Neural cell (in vitro differentiated cells): ENCODE results near the gene BPTF. TPM values are rescaled to one million over a fixed set of nuclear protein-coding genes. Genes with fewer than 3 reads are reported as not detected.

ENCODE experiments used
- H2AFZ ChIP-seq: fragments of 200-600, 300-800 bp; sonication (generic), shearing (Covaris generic); 2 replicates; pipeline ENCODE4 v1.6.0; 2014; ENCODE audit warnings: low read depth, mild to moderate bottlenecking, antibody characterized with exemption, low read length, moderate library complexity
- H3F3A ChIP-seq: fragments of 200-600 bp; shearing (Covaris generic); 2 replicates; pipeline ENCODE4 v1.6.1; 2016; ENCODE audit warnings: mild to moderate bottlenecking, moderate library complexity, mixed read lengths, antibody characterized with exemption, low read length; ENCODE audit not compliant: insufficient read depth, poor library complexity, severe bottlenecking
- H3K27ac ChIP-seq: fragments of 200-600, 300-800 bp; sonication (generic), shearing (Covaris generic); 2 replicates; pipeline ENCODE4 v1.5.1; 2014; ENCODE audit warnings: mild to moderate bottlenecking, low read length, moderate library complexity
- H3K27me3 ChIP-seq: fragments of 300-800, 200-600 bp; sonication (generic), shearing (Covaris generic); 2 replicates; pipeline ENCODE4 v1.6.0; 2014; ENCODE audit warnings: mild to moderate bottlenecking, low read depth, low read length, moderate library complexity; ENCODE audit not compliant: insufficient read depth
- H3K36me3 ChIP-seq: fragments of 300-800, 200-600 bp; sonication (generic), shearing (Covaris generic); 2 replicates; pipeline ENCODE4 v1.5.1; 2014; ENCODE audit warnings: mild to moderate bottlenecking, antibody characterized with exemption, low read length, moderate library complexity; ENCODE audit not compliant: insufficient read depth
- H3K4me2 ChIP-seq: fragments of 300-800, 200-600 bp; sonication (generic), shearing (Covaris generic); 2 replicates; pipeline ENCODE4 v1.6.0; 2014; ENCODE audit warnings: mild to moderate bottlenecking, low read length
- H3K4me3 ChIP-seq: fragments of 300-800, 200-600 bp; sonication (generic), shearing (Covaris generic); 2 replicates; pipeline ENCODE4 v1.5.1; 2014; ENCODE audit warnings: mild to moderate bottlenecking, low read length, moderate library complexity
- H3K79me2 ChIP-seq: fragments of 200-600 bp; shearing (Covaris generic); replicated peaks from 2 replicates; pipeline ENCODE4 v1.6.0; 2014; ENCODE audit warnings: mild to moderate bottlenecking, low read length, moderate library complexity; ENCODE audit not compliant: insufficient read depth
- H3K9ac ChIP-seq: fragments of 300-800, 200-600 bp; sonication (generic), shearing (Covaris generic); 2 replicates; pipeline ENCODE4 v1.6.1; 2016; ENCODE audit warnings: mild to moderate bottlenecking, low read length, mixed read lengths
- H3K9me2 ChIP-seq: fragments of 200-600 bp; shearing (Covaris generic); 2 replicates; pipeline ENCODE4 v1.6.1; 2016; ENCODE audit warnings: mild to moderate bottlenecking, low read length, mixed read lengths; ENCODE audit not compliant: insufficient read depth
- H3K9me3 ChIP-seq: fragments of 200-600, 300-800 bp; sonication (generic), shearing (Covaris generic); 2 replicates; pipeline ENCODE4 v1.6.1; 2016; ENCODE audit warnings: mild to moderate bottlenecking, mixed run types, low read length, moderate library complexity, mixed read lengths
- H4K20me1 ChIP-seq: fragments of 200-600 bp; shearing (Covaris generic); 2 replicates; pipeline ENCODE4 v1.6.1; 2016; ENCODE audit warnings: mild to moderate bottlenecking, mixed run types; ENCODE audit not compliant: insufficient read depth
- CTCF ChIP-seq: fragments of 450-650 bp; IDR thresholded peaks from 2 replicates; pipeline ENCODE4 v1.5.1; 2014; ENCODE audit warnings: antibody characterized with exemption, mild to moderate bottlenecking, moderate library complexity; ENCODE audit not compliant: poor library complexity, severe bottlenecking
- EP300 ChIP-seq: fragments of 450-650 bp; conservative IDR thresholded peaks from 2 replicates; pipeline ENCODE4 v1.6.1; 2014; ENCODE audit warnings: antibody characterized with exemption, mild to moderate bottlenecking, moderate library complexity; ENCODE audit not compliant: poor library complexity, severe bottlenecking
- MXI1 ChIP-seq: fragments of 450-650 bp; conservative IDR thresholded peaks from 2 replicates; pipeline ENCODE4 v1.6.1; 2014; ENCODE audit warnings: antibody characterized with exemption, mild to moderate bottlenecking; ENCODE audit not compliant: poor library complexity, severe bottlenecking
- POLR2AphosphoS5 ChIP-seq: IDR thresholded peaks from 2 replicates; pipeline ENCODE4 v1.6.1; 2012
- RAD21 ChIP-seq: fragments of 450-650 bp; conservative IDR thresholded peaks from 2 replicates; pipeline ENCODE4 v1.6.1; 2014; ENCODE audit warnings: antibody characterized with exemption, mild to moderate bottlenecking, moderate library complexity
- REST ChIP-seq: IDR thresholded peaks from 2 replicates; pipeline ENCODE4 v1.6.1; 2012; ENCODE audit warnings: borderline replicate concordance
- SMC3 ChIP-seq: fragments of 450-650 bp; conservative IDR thresholded peaks from 2 replicates; pipeline ENCODE4 v1.6.1; 2014; ENCODE audit warnings: antibody characterized with exemption, mild to moderate bottlenecking, moderate library complexity; ENCODE audit not compliant: poor library complexity
- TAF1 ChIP-seq: IDR thresholded peaks from 2 replicates; pipeline ENCODE4 v1.6.1; 2012; ENCODE audit warnings: low read depth
- polyA plus RNA-seq: library from polyadenylated mRNA; depleted of rRNA; stranded (reverse); fragments of >200 nt; gene quantifications from 2 replicates; pipeline ENCODE4 v1.2.3, GENCODE V29; 2014

Gene BPTF
- polyA plus RNA-seq, 1 donor from 2014 or later = 46.7 TPM

GRCh38 chr17:67850991-67851631 lies 25.8 kb downstream of the BPTF start:
- Histone ChIP-seq H3K4me2 (no peak overlapping the region), H3F3A (no peaks in the 10 kb centered on the region), H3K27me3 (no peaks in the 10 kb centered on the region), H4K20me1 (no peaks in the 10 kb centered on the region), H2AFZ (no peak overlapping the region), H3K27ac (no peak overlapping the region), H3K79me2 (peaks cover 93% of the 10 kb centered on the region), H3K9me2 (no peaks in the 10 kb centered on the region), H3K4me3 (no peak overlapping the region), H3K9ac (no peak overlapping the region), H3K36me3 (peaks cover 19% of the 10 kb centered on the region), H3K9me3 (no peaks in the 10 kb centered on the region)
- no peak for TF ChIP-seq CTCF
- TF ChIP-seq POLR2AphosphoS5 = no peak
- TF ChIP-seq MXI1 = no peak
- TF ChIP-seq SMC3 = no peak
- TF ChIP-seq TAF1 = no peak
- no peak for TF ChIP-seq EP300
- TF ChIP-seq REST = no peak

- H3K4me3 ChIP-seq = no peak overlapping the region
- peaks cover 19% of the 10 kb centered on the region for H3K36me3 ChIP-seq
- TF ChIP-seq RAD21 (no peak), EP300 (no peak), TAF1 (no peak), CTCF (no peak), SMC3 (no peak)
- no peaks in the 10 kb centered on the region for H3K9me3 ChIP-seq
- H3K27me3 ChIP-seq = no peaks in the 10 kb centered on the region
- H3F3A ChIP-seq = no peaks in the 10 kb centered on the region
- H3K9ac ChIP-seq = no peak overlapping the region
- peaks cover 86% of the 10 kb centered on the region for H3K79me2 ChIP-seq
- H3K9me2 ChIP-seq = no peaks in the 10 kb centered on the region
- H3K4me2 ChIP-seq = no peak overlapping the region
- no peaks in the 10 kb centered on the region for H4K20me1 ChIP-seq
- no peak overlapping the region for H3K27ac ChIP-seq
- H2AFZ ChIP-seq = no peak overlapping the region
These were observed 28.4 kb downstream of the BPTF start for GRCh38 chr17:67853703-67854102.
